Measurements from ENCODE around the gene ZFP1. TPM values are rescaled to one million over a fixed set of nuclear protein-coding genes. Genes with fewer than 3 reads are reported as not detected.

Gene ZFP1
- total and polyA plus RNA-seq, 2 of the 4 experiments (the other 2 are of a cell fraction), result 3.8 to 16.0 TPM

DNA sequence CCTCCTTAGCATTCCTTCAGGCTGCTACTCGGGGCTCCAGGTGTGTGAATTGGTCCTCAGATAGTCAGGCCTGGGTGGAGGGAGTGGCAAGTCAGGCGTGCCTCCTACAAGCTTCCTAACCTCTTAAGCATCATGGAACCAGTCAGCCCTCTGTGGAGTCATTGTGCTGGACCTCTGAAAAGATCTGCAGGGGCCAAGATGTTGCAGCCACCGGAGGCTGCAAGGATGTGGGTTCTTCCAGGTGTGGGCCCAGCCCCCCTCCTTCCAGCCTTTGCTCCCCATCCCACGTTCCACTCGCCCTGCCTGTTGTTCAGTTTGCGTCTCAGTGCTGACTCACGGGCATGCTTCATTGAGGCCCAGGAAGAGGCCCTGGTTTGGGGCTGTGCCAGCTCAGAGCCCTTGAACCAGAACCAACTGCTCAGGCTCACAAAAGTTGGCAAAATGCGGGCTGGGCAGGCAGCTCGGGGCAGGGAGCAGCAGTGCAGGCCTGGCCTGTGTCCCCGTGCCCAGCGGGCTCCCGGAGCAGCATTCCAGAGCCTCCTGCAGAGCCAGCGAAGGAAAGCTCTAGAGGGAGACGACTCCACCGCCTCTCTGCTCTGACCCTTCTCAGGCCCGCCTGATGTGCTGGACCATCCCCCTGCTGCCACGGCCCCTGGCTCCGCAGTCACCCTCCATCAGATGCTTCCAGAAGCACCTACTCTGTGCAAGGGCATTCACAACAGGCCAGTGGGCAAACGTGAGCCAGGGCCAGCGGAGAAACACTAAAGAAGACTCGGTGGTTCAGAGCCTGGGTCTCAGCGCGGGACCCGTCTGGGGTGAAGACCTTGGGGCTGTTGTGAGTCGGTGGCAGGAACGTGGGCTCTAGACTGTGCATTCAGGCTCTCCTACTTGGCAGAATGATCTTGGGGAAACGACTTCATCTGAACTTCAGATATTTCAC is 39.3 kb upstream of the ZFP1 start:
- Histone ChIP-seq H3K4me2 (ENCODE audit: low read depth, low read length) (peak overlapping the region; percentile 16; the same call in 1 of the 2 replicates), H4K5ac (ENCODE audit: low read depth, low read length) (peak overlapping the region; percentile 73), H3K9me3 (ENCODE audit: control insufficient read depth, insufficient read depth, low read length) (no peaks in the 10 kb centered on the region), H3K4me1 (ENCODE audit: control insufficient read depth, insufficient read depth, low read length) (peaks cover 49% of the 10 kb centered on the region), H2BK20ac (ENCODE audit: low read depth, low read length) (peak overlapping the region; percentile 79), H3K79me1 (ENCODE audit: low read depth in 1 of 2, low read length in 2 of 2) (peaks cover 11 to 58% of the 10 kb centered on the region in 2 experiments), H2BK120ac (ENCODE audit: low read depth, low read length) (peak overlapping the region; percentile 93), H3K23ac (ENCODE audit: low read depth, low read length) (peak overlapping the region; percentile 60; the same call in 1 of the 2 replicates), H3K9me1 (ENCODE audit: insufficient read depth, low read length) (peaks cover 25% of the 10 kb centered on the region), H2BK15ac (ENCODE audit: low read depth, low read length) (peak overlapping the region; percentile 24; the same call in 1 of the 3 replicates), H3K9ac (ENCODE audit: low read depth, low read length) (no peak overlapping the region), H2BK5ac (ENCODE audit: low read depth, low read length, poor library complexity, severe bottlenecking) (peak overlapping the region; percentile 86), H3K36me3 (ENCODE audit: control insufficient read depth, insufficient read depth, low read length) (no peaks in the 10 kb centered on the region; the same call in 1 of the 2 replicates), H3K14ac (replicated peaks; ENCODE audit: low read depth, low read length) (peak overlapping the region; percentile 83), H3K4me3 (ENCODE audit: insufficient read depth, low read depth, low read length) (no peak overlapping the region), H2AFZ (replicated peaks; ENCODE audit: low read length, poor library complexity) (peak overlapping the region; percentile 77), H4K8ac (ENCODE audit: low read depth in 2 of 2, low read length in 2 of 2) (peak overlapping the region; percentile 38 to 43; a peak in 3 of 4 replicates), H3K27ac (ENCODE audit: insufficient read depth, low read length) (peak overlapping the region; percentile 65), H3K56ac (ENCODE audit: extremely low read depth, insufficient read depth, low read length) (no peak overlapping the region), H3K18ac (ENCODE audit: low read depth, low read length) (peak overlapping the region; percentile 74), H2AK9ac (replicated peaks; ENCODE audit: low read depth, low read length, poor library complexity) (peak overlapping the region; percentile 4), H4K20me1 (ENCODE audit: insufficient read depth, low read length) (peaks cover 10% of the 10 kb centered on the region), H3K27me3 (ENCODE audit: control insufficient read depth, insufficient read depth, low read length) (no peaks in the 10 kb centered on the region), H3K4ac (ENCODE audit: low read depth, low read length) (peak overlapping the region; percentile 93), H4K91ac (ENCODE audit: insufficient read depth, low read depth, low read length) (peak overlapping the region; percentile 82), H2AK5ac (ENCODE audit: low read depth, low read length) (peak overlapping the region; percentile 79)
- 41% methylated on average over 16 of the region's 27 CpGs; no CpG with 5 or more reads in 1 of the 2 experiments for WGBS, 2 experiments (ENCODE audit: extremely low coverage in 2 of 2, insufficient read length in 1 of 2)
- DNase-seq (peak; percentile 96), ATAC-seq (ENCODE audit: low read depth) (peak; percentile 22)
- no TSS peak for BruUV-seq (replicated peaks)
- dilution Hi-C loops (cut with HindIII; ENCODE audit: low sequenced_read_pairs, unreplicated experiment) (no loop called here), in situ Hi-C loops (cut with MboI; ENCODE audit: low sequenced_read_pairs) (loop anchor here (5.0 kb wide), 1 partner anchor 107 kb away; no protein-coding TSS in a partner anchor), intact Hi-C loops (cut with micrococcal nuclease) (no loop called here)
- POLR2A ChIA-PET (ENCODE audit: unreplicated experiment), result no interaction called here
- CTCF ChIA-PET, result interaction anchor here (0.7 to 1.1 kb wide), 3 partner anchors 111 to 156 kb away, joined by 3 to 4 read pairs (median 4); partner anchors contain the start of gene ZNRF1
- TF ChIP-seq, protein P1, sequence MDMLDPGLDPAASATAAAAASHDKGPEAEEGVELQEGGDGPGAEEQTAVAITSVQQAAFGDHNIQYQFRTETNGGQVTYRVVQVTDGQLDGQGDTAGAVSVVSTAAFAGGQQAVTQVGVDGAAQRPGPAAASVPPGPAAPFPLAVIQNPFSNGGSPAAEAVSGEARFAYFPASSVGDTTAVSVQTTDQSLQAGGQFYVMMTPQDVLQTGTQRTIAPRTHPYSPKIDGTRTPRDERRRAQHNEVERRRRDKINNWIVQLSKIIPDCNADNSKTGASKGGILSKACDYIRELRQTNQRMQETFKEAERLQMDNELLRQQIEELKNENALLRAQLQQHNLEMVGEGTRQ (IDR thresholded peaks at IDR 0.05; ENCODE audit: low read depth, low read length), result no peak
- no peak for TF ChIP-seq RFX5 (IDR thresholded peaks at IDR 0.05; ENCODE audit: low read depth, low read length)
- no peak for TF ChIP-seq POLR2A (IDR thresholded peaks at IDR 0.05; ENCODE audit: low read depth, low read length)
- peak; percentile 67; the same call in 1 of the 2 replicates for TF ChIP-seq NFE2L2 (IDR thresholded peaks at IDR 0.05; ENCODE audit: low read depth, low read length)
- peak; percentile 83 for TF ChIP-seq FOS (IDR thresholded peaks at IDR 0.05; ENCODE audit: low read depth, low read length)
- TF ChIP-seq MXI1 (IDR thresholded peaks at IDR 0.05; ENCODE audit: borderline replicate concordance, low read depth, low read length), result peak; percentile 90; the same call in 1 of the 2 replicates
- TF ChIP-seq, protein P2, sequence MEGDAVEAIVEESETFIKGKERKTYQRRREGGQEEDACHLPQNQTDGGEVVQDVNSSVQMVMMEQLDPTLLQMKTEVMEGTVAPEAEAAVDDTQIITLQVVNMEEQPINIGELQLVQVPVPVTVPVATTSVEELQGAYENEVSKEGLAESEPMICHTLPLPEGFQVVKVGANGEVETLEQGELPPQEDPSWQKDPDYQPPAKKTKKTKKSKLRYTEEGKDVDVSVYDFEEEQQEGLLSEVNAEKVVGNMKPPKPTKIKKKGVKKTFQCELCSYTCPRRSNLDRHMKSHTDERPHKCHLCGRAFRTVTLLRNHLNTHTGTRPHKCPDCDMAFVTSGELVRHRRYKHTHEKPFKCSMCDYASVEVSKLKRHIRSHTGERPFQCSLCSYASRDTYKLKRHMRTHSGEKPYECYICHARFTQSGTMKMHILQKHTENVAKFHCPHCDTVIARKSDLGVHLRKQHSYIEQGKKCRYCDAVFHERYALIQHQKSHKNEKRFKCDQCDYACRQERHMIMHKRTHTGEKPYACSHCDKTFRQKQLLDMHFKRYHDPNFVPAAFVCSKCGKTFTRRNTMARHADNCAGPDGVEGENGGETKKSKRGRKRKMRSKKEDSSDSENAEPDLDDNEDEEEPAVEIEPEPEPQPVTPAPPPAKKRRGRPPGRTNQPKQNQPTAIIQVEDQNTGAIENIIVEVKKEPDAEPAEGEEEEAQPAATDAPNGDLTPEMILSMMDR (conservative IDR thresholded peaks at IDR 0.05; ENCODE audit: low read depth, low read length), result no peak
- peak; percentile 59; the same call in 1 of the 2 replicates for TF ChIP-seq MAFK (IDR thresholded peaks at IDR 0.05; ENCODE audit: low read depth, low read length)
- TF ChIP-seq BHLHE40 (IDR thresholded peaks at IDR 0.05; ENCODE audit: low read depth, low read length), result peak; percentile 69
- TF ChIP-seq, protein P3, sequence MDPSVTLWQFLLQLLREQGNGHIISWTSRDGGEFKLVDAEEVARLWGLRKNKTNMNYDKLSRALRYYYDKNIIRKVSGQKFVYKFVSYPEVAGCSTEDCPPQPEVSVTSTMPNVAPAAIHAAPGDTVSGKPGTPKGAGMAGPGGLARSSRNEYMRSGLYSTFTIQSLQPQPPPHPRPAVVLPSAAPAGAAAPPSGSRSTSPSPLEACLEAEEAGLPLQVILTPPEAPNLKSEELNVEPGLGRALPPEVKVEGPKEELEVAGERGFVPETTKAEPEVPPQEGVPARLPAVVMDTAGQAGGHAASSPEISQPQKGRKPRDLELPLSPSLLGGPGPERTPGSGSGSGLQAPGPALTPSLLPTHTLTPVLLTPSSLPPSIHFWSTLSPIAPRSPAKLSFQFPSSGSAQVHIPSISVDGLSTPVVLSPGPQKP (IDR thresholded peaks at IDR 0.05; ENCODE audit: borderline replicate concordance, low read depth, low read length), result no peak
- TF ChIP-seq SMC3 (IDR thresholded peaks at IDR 0.05; ENCODE audit: low read depth, low read length), result no peak
- TF ChIP-seq RAD21 (IDR thresholded peaks at IDR 0.05; ENCODE audit: low read length), result 0 out of 2 replicates have a peak, but pooled peaks have one; percentile 2

Data from IMR-90 (cell line).